Neural progenitor cell (in vitro differentiated cells): Measurements from ENCODE around the gene DMP1. TPM values are rescaled to one million over a fixed set of nuclear protein-coding genes. Genes with fewer than 3 reads are reported as not detected.

Experiments
- DNase-seq: peaks from one replicate; pipeline ENCODE4 v3.0.0-alpha.2; 2016; ENCODE audit warnings: low spot score
- H2AFZ ChIP-seq: fragments of 200-600 bp; sonication (generic); replicated peaks from 2 replicates; pipeline ENCODE4 v1.6.1; 2016; ENCODE audit warnings: antibody characterized with exemption
- H3F3A ChIP-seq: fragments of 200-600 bp; sonication (generic); 2 replicates; pipeline ENCODE4 v1.6.1; 2016; ENCODE audit warnings: antibody characterized with exemption, low read depth
- H3K27ac ChIP-seq: fragments of 200-600 bp; sonication (generic); 2 replicates; pipeline ENCODE4 v1.5.1; 2016; ENCODE audit warnings: mild to moderate bottlenecking
- H3K27me3 ChIP-seq: fragments of 200-600 bp; sonication (generic); 2 replicates; pipeline ENCODE4 v1.6.1; 2016; ENCODE audit warnings: mild to moderate bottlenecking, moderate library complexity
- H3K36me3 ChIP-seq: fragments of 200-600 bp; sonication (generic); 2 replicates; pipeline ENCODE4 v1.5.1; 2016
- H3K4me1 ChIP-seq: fragments of 200-600 bp; sonication (generic); 2 replicates; pipeline ENCODE4 v1.6.1; 2016; ENCODE audit warnings: mixed run types
- H3K4me2 ChIP-seq: fragments of 200-600 bp; sonication (generic); 2 replicates; pipeline ENCODE4 v1.6.1; 2016
- H3K4me3 ChIP-seq: fragments of 200-600 bp; sonication (generic); 2 replicates; pipeline ENCODE4 v1.5.1; 2016
- H3K79me2 ChIP-seq: fragments of 200-600 bp; sonication (generic); 2 replicates; pipeline ENCODE4 v1.6.1; 2016; ENCODE audit warnings: low read depth
- H3K9ac ChIP-seq: fragments of 200-600 bp; sonication (generic); 2 replicates; pipeline ENCODE4 v1.6.1; 2016
- H3K9me3 ChIP-seq: fragments of 200-600 bp; sonication (generic); 2 replicates; pipeline ENCODE4 v1.5.1; 2016; ENCODE audit warnings: low read depth
- H4K20me1 ChIP-seq: fragments of 200-600 bp; sonication (generic); 2 replicates; pipeline ENCODE4 v1.6.1; 2016; ENCODE audit warnings: low read depth
- H3K27ac Mint-ChIP-seq: 3 replicates; pipeline ENCODE4 v1.8.0; 2021; ENCODE audit warnings: mixed read lengths
- H3K27me3 Mint-ChIP-seq: 2 replicates; pipeline ENCODE4 v1.8.0; 2022; ENCODE audit warnings: low read depth, mild to moderate bottlenecking, inconsistent platforms, moderate library complexity, mixed read lengths; ENCODE audit not compliant: insufficient read depth
- H3K36me3 Mint-ChIP-seq: 3 replicates; pipeline ENCODE4 v1.8.0; 2021; ENCODE audit warnings: mixed read lengths
- H3K4me1 Mint-ChIP-seq: 3 replicates; pipeline ENCODE4 v1.8.0; 2021; ENCODE audit warnings: mixed read lengths
- H3K4me3 Mint-ChIP-seq: 3 replicates; pipeline ENCODE4 v1.8.0; 2021; ENCODE audit warnings: mild to moderate bottlenecking, moderate library complexity, mixed read lengths
- H3K9me3 Mint-ChIP-seq: 3 replicates; pipeline ENCODE4 v1.8.0; 2020; ENCODE audit warnings: mixed read lengths
- EZH2 ChIP-seq: fragments of 200-600 bp; sonication (generic); IDR thresholded peaks from 2 replicates; pipeline ENCODE4 v1.6.1; 2017; ENCODE audit warnings: antibody characterized with exemption, mild to moderate bottlenecking, moderate library complexity
- EZH2phosphoT487 ChIP-seq: fragments of 200-600 bp; sonication (generic); IDR thresholded peaks from 2 replicates; pipeline ENCODE4 v1.6.1; 2017; ENCODE audit warnings: antibody characterized with exemption
- total RNA-seq: library from RNA; depleted of rRNA; stranded (reverse); fragments of >200 nt; gene quantifications from 2 replicates; pipeline ENCODE4 v1.2.3, GENCODE V29; 2015; ENCODE audit warnings: low replicate concordance
- TF ChIP-seq, protein P1 (sequence below): fragments of 200-600 bp; sonication (generic); IDR thresholded peaks from 2 replicates; pipeline ENCODE4 v1.5.1; 2017; ENCODE audit warnings: antibody characterized with exemption, mild to moderate bottlenecking

The DMP1 gene
- total RNA-seq, 1 donor from 2014 or later: not detected

DNA sequence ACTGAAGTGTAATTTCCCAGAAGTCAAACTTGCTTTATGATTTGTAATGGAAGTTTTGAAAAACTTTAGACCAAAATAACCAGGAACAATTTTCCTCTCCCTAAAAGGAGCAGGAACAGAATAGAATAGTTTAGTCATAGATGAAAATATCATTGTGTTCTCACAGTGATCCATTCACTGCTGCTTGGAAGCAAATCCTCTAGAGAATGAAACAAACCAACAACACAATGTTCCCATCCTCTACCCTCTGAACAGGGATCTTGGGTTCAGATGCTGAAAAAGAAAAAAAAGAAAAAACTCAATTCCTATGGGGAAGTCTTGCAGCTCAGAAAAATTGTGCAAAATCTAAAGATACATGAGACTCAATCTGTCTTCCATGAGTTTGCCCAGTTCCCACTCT lies 29.6 kb upstream of the DMP1 start:
- no peak overlapping the region for H3K4me3 Mint-ChIP-seq
- Histone ChIP-seq H2AFZ (no peak overlapping the region), H3K4me3 (no peak overlapping the region), H3K27me3 (no peaks in the 10 kb centered on the region), H3K27ac (no peak overlapping the region), H3K9me3 (no peaks in the 10 kb centered on the region), H4K20me1 (no peaks in the 10 kb centered on the region), H3K4me2 (no peak overlapping the region), H3K79me2 (no peaks in the 10 kb centered on the region), H3K4me1 (peaks cover 12% of the 10 kb centered on the region), H3F3A (no peaks in the 10 kb centered on the region), H3K9ac (no peak overlapping the region), H3K36me3 (no peaks in the 10 kb centered on the region)
- peaks cover 6% of the 10 kb centered on the region for H3K27me3 Mint-ChIP-seq
- no peaks in the 10 kb centered on the region for H3K36me3 Mint-ChIP-seq
- no peaks in the 10 kb centered on the region for H3K4me1 Mint-ChIP-seq
- H3K9me3 Mint-ChIP-seq: no peaks in the 10 kb centered on the region
- TF ChIP-seq EZH2phosphoT487: no peak
- TF ChIP-seq, protein P1, sequence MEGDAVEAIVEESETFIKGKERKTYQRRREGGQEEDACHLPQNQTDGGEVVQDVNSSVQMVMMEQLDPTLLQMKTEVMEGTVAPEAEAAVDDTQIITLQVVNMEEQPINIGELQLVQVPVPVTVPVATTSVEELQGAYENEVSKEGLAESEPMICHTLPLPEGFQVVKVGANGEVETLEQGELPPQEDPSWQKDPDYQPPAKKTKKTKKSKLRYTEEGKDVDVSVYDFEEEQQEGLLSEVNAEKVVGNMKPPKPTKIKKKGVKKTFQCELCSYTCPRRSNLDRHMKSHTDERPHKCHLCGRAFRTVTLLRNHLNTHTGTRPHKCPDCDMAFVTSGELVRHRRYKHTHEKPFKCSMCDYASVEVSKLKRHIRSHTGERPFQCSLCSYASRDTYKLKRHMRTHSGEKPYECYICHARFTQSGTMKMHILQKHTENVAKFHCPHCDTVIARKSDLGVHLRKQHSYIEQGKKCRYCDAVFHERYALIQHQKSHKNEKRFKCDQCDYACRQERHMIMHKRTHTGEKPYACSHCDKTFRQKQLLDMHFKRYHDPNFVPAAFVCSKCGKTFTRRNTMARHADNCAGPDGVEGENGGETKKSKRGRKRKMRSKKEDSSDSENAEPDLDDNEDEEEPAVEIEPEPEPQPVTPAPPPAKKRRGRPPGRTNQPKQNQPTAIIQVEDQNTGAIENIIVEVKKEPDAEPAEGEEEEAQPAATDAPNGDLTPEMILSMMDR: no peak
- no peak for TF ChIP-seq EZH2
- no peak for DNase-seq
- no peak overlapping the region for H3K27ac Mint-ChIP-seq

DNA sequence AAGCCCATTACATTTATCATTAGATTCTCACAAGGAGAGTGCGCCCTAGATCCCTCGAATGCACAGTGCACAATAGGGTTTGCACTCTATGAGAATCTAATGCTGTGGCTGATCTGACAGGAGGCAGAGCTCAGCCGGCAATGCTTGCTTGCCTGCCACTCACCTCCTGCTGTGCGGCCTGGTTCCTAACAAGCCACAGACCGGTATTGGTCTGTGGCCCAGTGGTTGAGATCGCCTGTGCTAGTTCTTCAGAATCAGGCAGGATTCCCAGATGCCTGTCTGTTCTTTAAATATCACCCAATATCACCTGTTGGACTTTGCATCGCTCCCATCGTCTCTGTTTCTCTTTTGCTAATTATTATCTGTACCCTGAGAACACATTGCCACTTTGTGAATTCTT lies 27.8 kb upstream of the DMP1 start:
- Histone ChIP-seq H3K27me3 (no peaks in the 10 kb centered on the region), H3F3A (no peaks in the 10 kb centered on the region), H3K36me3 (no peaks in the 10 kb centered on the region), H3K4me1 (peaks cover 12% of the 10 kb centered on the region), H2AFZ (peak overlapping the region; percentile 77), H3K27ac (no peak overlapping the region), H3K9ac (no peak overlapping the region), H3K79me2 (no peaks in the 10 kb centered on the region), H4K20me1 (no peaks in the 10 kb centered on the region), H3K4me2 (no peak overlapping the region), H3K9me3 (no peaks in the 10 kb centered on the region), H3K4me3 (no peak overlapping the region)
- no peaks in the 10 kb centered on the region for H3K36me3 Mint-ChIP-seq
- no peaks in the 10 kb centered on the region for H3K4me1 Mint-ChIP-seq
- H3K9me3 Mint-ChIP-seq: no peaks in the 10 kb centered on the region
- peaks cover 4% of the 10 kb centered on the region for H3K27me3 Mint-ChIP-seq
- DNase-seq: peak; percentile 37
- H3K4me3 Mint-ChIP-seq: no peak overlapping the region
- TF ChIP-seq EZH2 (no peak), EZH2phosphoT487 (no peak)
- TF ChIP-seq, protein P1: no peak
- H3K27ac Mint-ChIP-seq: no peak overlapping the region

- Histone ChIP-seq H3K27ac (no peak overlapping the region), H3K4me1 (peaks cover 12% of the 10 kb centered on the region), H3K27me3 (no peaks in the 10 kb centered on the region), H3K9me3 (no peaks in the 10 kb centered on the region), H3K36me3 (no peaks in the 10 kb centered on the region), H3K4me3 (no peak overlapping the region), H3K79me2 (no peaks in the 10 kb centered on the region), H4K20me1 (no peaks in the 10 kb centered on the region), H3K9ac (no peak overlapping the region), H3K4me2 (no peak overlapping the region), H2AFZ (no peak overlapping the region), H3F3A (no peaks in the 10 kb centered on the region)
- Mint-ChIP-seq H3K27me3 (peaks cover 4% of the 10 kb centered on the region), H3K36me3 (no peaks in the 10 kb centered on the region), H3K4me1 (no peaks in the 10 kb centered on the region), H3K9me3 (no peaks in the 10 kb centered on the region), H3K4me3 (no peak overlapping the region), H3K27ac (no peak overlapping the region)
- TF ChIP-seq EZH2phosphoT487 (no peak), EZH2 (no peak)
- TF ChIP-seq, protein P1: no peak
- no peak for DNase-seq
Measured at GRCh38 chr4:87624698-87625097, 25.4 kb upstream of the DMP1 start.
